H1 (cell line): ENCODE data around the gene TEKTIP1. TPM values are rescaled to one million over a fixed set of nuclear protein-coding genes. Genes with fewer than 3 reads are reported as not detected.

ENCODE experiments used
- CTCF ChIA-PET: fragments of 300-600 bp; sonication (Branson Sonifier 250); formaldehyde crosslinking; loops from one replicate; lab custom pipeline; 2021; ENCODE audit not compliant: partially characterized antibody; lab: Charles Lee
- POLR2A ChIA-PET: fragments of 300-600 bp; sonication (Branson Sonifier 250); formaldehyde crosslinking; loops from one replicate; lab custom pipeline; 2021; ENCODE audit warnings: inconsistent platforms; ENCODE audit not compliant: partially characterized antibody; lab: Charles Lee
- DNase-seq, 2 experiments: peaks; one replicate each; pipeline versions ENCODE4 v3.0.0 to v3.0.0-alpha.2; 2010 to 2022; ENCODE audit warnings: low spot score in 2 of 2, low read depth in 1 of 2, mixed read lengths in 1 of 2
- FAIRE-seq: peaks from 2 replicates; lab custom pipeline; 2011; peaks lifted over from hg19 to GRCh38; lab: Jason Lieb, UNC
- H2AFZ ChIP-seq: 2 replicates; pipeline ENCODE4 v1.8.1; 2012; ENCODE audit warnings: low read length, inconsistent platforms
- H2AK5ac ChIP-seq: 2 replicates; pipeline ENCODE4 v1.6.1; 2013; ENCODE audit warnings: low read depth, low read length
- H2BK120ac ChIP-seq: replicated peaks from 2 replicates; pipeline ENCODE3; 2013; ENCODE audit warnings: low read depth, low read length, inconsistent platforms
- H2BK12ac ChIP-seq: 2 replicates; pipeline ENCODE4 v1.6.1; 2013; ENCODE audit warnings: low read depth, low read length
- H2BK15ac ChIP-seq: 2 replicates; pipeline ENCODE4 v1.6.1; 2013; ENCODE audit warnings: low read length
- H2BK20ac ChIP-seq: 2 replicates; pipeline ENCODE4 v1.6.1; 2013; ENCODE audit warnings: low read length
- H2BK5ac ChIP-seq: 2 replicates; pipeline ENCODE4 v1.6.1; 2013; ENCODE audit warnings: low read depth, low read length
- H3K14ac ChIP-seq: 2 replicates; pipeline ENCODE4 v1.6.1; 2013; ENCODE audit warnings: inconsistent platforms; ENCODE audit not compliant: insufficient read length
- H3K18ac ChIP-seq: 2 replicates; pipeline ENCODE4 v1.6.1; 2013; ENCODE audit warnings: low read length; ENCODE audit errors: extremely low read depth
- H3K23ac ChIP-seq: 2 replicates; pipeline ENCODE4 v1.6.1; 2013; ENCODE audit warnings: inconsistent platforms; ENCODE audit not compliant: insufficient read length
- H3K23me2 ChIP-seq: 2 replicates; pipeline ENCODE4 v1.6.1; 2013; ENCODE audit warnings: low read depth, low read length
- H3K27ac ChIP-seq: 2 replicates; pipeline ENCODE4 v1.6.1; 2011; ENCODE audit warnings: low read depth, low read length, inconsistent platforms
- H3K27me3 ChIP-seq, 4 experiments: replicated peaks in 1 of 4; 1 replicate in 1 of 4; 2 replicates in 3 of 4; pipeline versions ENCODE4 v1.6.1 to v1.8.1; 2011 to 2013; ENCODE audit warnings: low read length in 3 of 4, mild to moderate bottlenecking in 3 of 4, inconsistent platforms in 2 of 4, mixed read lengths in 2 of 4, moderate library complexity in 1 of 4; ENCODE audit not compliant: control insufficient read depth in 3 of 4, insufficient read depth in 3 of 4; ENCODE audit errors: extremely low read depth in 1 of 4
- H3K36me3 ChIP-seq, 4 experiments: 2 replicates each; pipeline versions ENCODE4 v1.6.1 to v1.8.1; 2011 to 2013; ENCODE audit warnings: mild to moderate bottlenecking in 4 of 4, low read length in 3 of 4, moderate library complexity in 2 of 4, control low read depth in 1 of 4, inconsistent platforms in 1 of 4; ENCODE audit not compliant: insufficient read depth in 4 of 4, control insufficient read depth in 2 of 4
- H3K4ac ChIP-seq: replicated peaks from 2 replicates; pipeline ENCODE3; 2013; ENCODE audit warnings: low read length, low read depth, mixed read lengths, inconsistent platforms; ENCODE audit not compliant: insufficient read length
- H3K4me1 ChIP-seq, 4 experiments: replicated peaks in 1 of 4; 1 replicate in 1 of 4; 2 replicates in 3 of 4; pipeline versions ENCODE4 v1.6.1 to v1.8.1; 2011 to 2013; ENCODE audit warnings: low read length in 3 of 4, inconsistent platforms in 2 of 4, mixed read lengths in 1 of 4; ENCODE audit not compliant: insufficient read depth in 4 of 4, control insufficient read depth in 3 of 4
- H3K4me2 ChIP-seq, 2 experiments: 2 replicates each; pipeline versions ENCODE4 v1.6.1 to v1.8.1; 2011 to 2013; ENCODE audit warnings: low read depth in 2 of 2, low read length in 2 of 2, control low read depth in 1 of 2, inconsistent platforms in 1 of 2, mild to moderate bottlenecking in 1 of 2; ENCODE audit not compliant: insufficient read depth in 1 of 2
- H3K4me3 ChIP-seq, 4 experiments: fragments of 200-600, 300-600 bp in 1 of 4; sonication (generic), shearing (Covaris generic), sonication (Bioruptor Twin) in 1 of 4; 2 replicates each; pipeline versions ENCODE4 v1.5.1 to v1.8.1; 2011 to 2016; ENCODE audit warnings: low read length in 4 of 4, low read depth in 3 of 4, control low read depth in 2 of 4, inconsistent platforms in 2 of 4, mild to moderate bottlenecking in 2 of 4, mixed read lengths in 1 of 4, moderate library complexity in 1 of 4; ENCODE audit not compliant: insufficient read depth in 2 of 4; ENCODE audit errors: extremely low read depth in 1 of 4
- H3K56ac ChIP-seq: replicated peaks from 2 replicates; pipeline ENCODE3; 2013; ENCODE audit warnings: low read depth, mild to moderate bottlenecking, mixed read lengths, low read length, inconsistent platforms; ENCODE audit not compliant: insufficient read length
- H3K79me1 ChIP-seq: 2 replicates; pipeline ENCODE4 v1.6.1; 2013; ENCODE audit warnings: low read depth, low read length, control low read depth
- H3K79me2 ChIP-seq, 2 experiments: 2 replicates each; pipeline versions ENCODE4 v1.6.1 to v1.8.1; 2012 to 2013; ENCODE audit warnings: low read length in 2 of 2, mild to moderate bottlenecking in 2 of 2, inconsistent platforms in 1 of 2; ENCODE audit not compliant: insufficient read depth in 2 of 2, control insufficient read depth in 1 of 2
- H3K9ac ChIP-seq, 4 experiments: replicated peaks in 1 of 4; 1 replicate in 1 of 4; 2 replicates in 3 of 4; pipeline versions ENCODE4 v1.6.1 to v1.8.1; 2011 to 2013; ENCODE audit warnings: low read depth in 3 of 4, low read length in 3 of 4, control low read depth in 2 of 4, mild to moderate bottlenecking in 2 of 4, moderate library complexity in 2 of 4, inconsistent platforms in 1 of 4; ENCODE audit errors: extremely low read depth in 1 of 4
- H3K9me3 ChIP-seq, 2 experiments: 2 replicates each; pipeline versions ENCODE4 v1.6.1 to v1.8.1; 2012 to 2013; ENCODE audit warnings: mild to moderate bottlenecking in 2 of 2, moderate library complexity in 2 of 2, control low read depth in 1 of 2, inconsistent platforms in 1 of 2, low read depth in 1 of 2, low read length in 1 of 2, mixed read lengths in 1 of 2; ENCODE audit not compliant: insufficient read depth in 2 of 2
- H4K20me1 ChIP-seq, 2 experiments: replicated peaks in 1 of 2; 2 replicates each; pipeline versions ENCODE3 to v1.8.1; 2011 to 2013; ENCODE audit warnings: inconsistent platforms in 2 of 2, low read length in 2 of 2, mild to moderate bottlenecking in 1 of 2; ENCODE audit not compliant: insufficient read depth in 2 of 2, control insufficient read depth in 1 of 2
- H4K5ac ChIP-seq: 2 replicates; pipeline ENCODE4 v1.6.1; 2013; ENCODE audit warnings: low read length, low read depth, mixed read lengths, inconsistent platforms; ENCODE audit not compliant: insufficient read length
- H4K8ac ChIP-seq: 2 replicates; pipeline ENCODE4 v1.8.0; 2013; ENCODE audit warnings: mild to moderate bottlenecking, moderate library complexity, low read length, inconsistent platforms; ENCODE audit not compliant: insufficient read depth; ENCODE audit errors: extremely low read depth
- H4K91ac ChIP-seq: replicated peaks from 2 replicates; pipeline ENCODE3; 2013; ENCODE audit warnings: low read length, mixed read lengths, inconsistent platforms; ENCODE audit not compliant: insufficient read length
- SP4 ChIP-seq: IDR thresholded peaks from 2 replicates; pipeline ENCODE4 v1.6.1; 2012; ENCODE audit warnings: low read length, inconsistent platforms
- WGBS, 2 experiments: shearing (Covaris generic) in 1 of 2; methylation state at CpG; one replicate each; pipeline versions ENCODE4 v1.1.6 to v1.1.7; 2013 to 2015; ENCODE audit warnings: low lambda C conversion rate in 2 of 2, mixed read lengths in 2 of 2, inconsistent platforms in 1 of 2, low coverage in 1 of 2, missing lambda C conversion rate in 1 of 2; ENCODE audit not compliant: insufficient replicate concordance in 2 of 2, insufficient coverage in 1 of 2, insufficient read length in 1 of 2; ENCODE audit errors: extremely low coverage in 1 of 2, missing lambda C conversion rate in 1 of 2; 5-methylcytosine and 5-hydroxymethylcytosine counted together
- polyA plus RNA-seq, 7 experiments: library from polyadenylated mRNA; depleted of rRNA in 3 of 7; stranded (reverse) in 5 of 7; unstranded in 2 of 7; fragments of >200 nt in 5 of 7; fragments of 200-250 nt in 2 of 7; gene quantifications; 1 replicate in 5 of 7; 2 replicates in 1 of 7; 4 replicates in 1 of 7; pipeline versions ENCODE4 v1.2.1 to v1.2.3, GENCODE V29; 2011 to 2013; ENCODE audit warnings: missing spikeins in 2 of 7, mixed read lengths in 2 of 7
- total RNA-seq: library from RNA; stranded (reverse); fragmentation: NEBNext Ultra II Directional; extraction: Animal tissue kit (Norgen Biotek cat#: 25700); gene quantifications from 2 replicates; pipeline ENCODE4 v1.2.1, GENCODE V29; 2021

The TEKTIP1 gene
- total and polyA plus RNA-seq, 2 of the 8 experiments (the other 6 are each of a cell fraction or from before 2014, with no cell fraction given), result 1.1 TPM; not detected in 1

GRCh38 chr19:3554254-3555083 lies 15.5 kb downstream of the TEKTIP1 start:
- Histone ChIP-seq H3K4me2 (no peak overlapping the region), H4K8ac (no peak overlapping the region), H3K23me2 (peaks cover 11% of the 10 kb centered on the region), H2AFZ (no peak overlapping the region), H3K27me3 (peaks cover 0 to 10% (median 7%) of the 10 kb centered on the region in 4 experiments; a peak in 4 of 7 replicates), H2BK5ac (no peak overlapping the region), H2BK120ac (no peak overlapping the region), H3K4me3 (no peak overlapping the region), H3K36me3 (no peaks in the 10 kb centered on the region), H3K56ac (no peak overlapping the region), H2BK12ac (peak overlapping the region; percentile 39; the same call in 1 of the 2 replicates), H3K4me1 (peaks cover 0 to 8% (median 6%) of the 10 kb centered on the region in 4 experiments; a peak in 5 of 7 replicates), H3K79me1 (peaks cover 7% of the 10 kb centered on the region), H3K79me2 (peaks cover 0 to 8% of the 10 kb centered on the region in 2 experiments; a peak in 1 of 4 replicates), H2BK15ac (no peak overlapping the region), H3K14ac (no peak overlapping the region), H2AK5ac (no peak overlapping the region), H3K4ac (no peak overlapping the region), H3K18ac (no peak overlapping the region), H3K9me3 (no peaks in the 10 kb centered on the region), H3K27ac (no peak overlapping the region), H3K9ac (no peak overlapping the region), H3K23ac (no peak overlapping the region), H2BK20ac (no peak overlapping the region), H4K5ac (no peak overlapping the region), H4K91ac (no peak overlapping the region), H4K20me1 (peaks cover 10 to 25% of the 10 kb centered on the region in 2 experiments)
- ChIA-PET POLR2A (interaction anchor here (1.2 to 1.4 kb wide), 3 partner anchors 9 to 23 kb away, joined by 3 read pairs; no protein-coding TSS in a partner anchor), CTCF (interaction anchor here (0.8 to 8.5 kb wide), 5 partner anchors 8 to 249 kb away, joined by 3 to 66 read pairs (median 3); no protein-coding TSS in a partner anchor)
- FAIRE-seq (no peak), DNase-seq (no peak)
- WGBS, 2 experiments, result 91% methylated on average over 21 of the region's 21 CpGs; no CpG with 5 or more reads in 1 of the 2 experiments
- TF ChIP-seq SP4, result no peak
